Activated CD4-positive, alpha-beta T cell treated with anti-CD3 and anti-CD28 coated beads, Interleukin-2, amount 10 ng/mL, durations not matched to agents 7 days and 5 days (primary cell): Measurements from ENCODE around the gene CRYBG1. TPM values are rescaled to one million over a fixed set of nuclear protein-coding genes. Genes with fewer than 3 reads are reported as not detected.

Source experiments
- CTCF ChIA-PET: fragments of 350-600 bp; sonication (Branson Sonifier 250); formaldehyde crosslinking; loops from one replicate; lab custom pipeline; 2021; ENCODE audit warnings: antibody characterized with exemption; lab: Charles Lee
- POLR2A ChIA-PET: fragments of 350-600 bp; sonication (Branson Sonifier 250); formaldehyde crosslinking; loops from one replicate; lab custom pipeline; 2021; ENCODE audit warnings: antibody characterized with exemption; lab: Charles Lee
- DNase-seq: peaks from one replicate; pipeline ENCODE4 v3.0.0-alpha.2; 2020
- H3K27ac Mint-ChIP-seq: one replicate; pipeline ENCODE4 v1.8.0; 2021; ENCODE audit warnings: mild to moderate bottlenecking, moderate library complexity, mixed read lengths
- H3K27me3 Mint-ChIP-seq: one replicate; pipeline ENCODE4 v1.8.0; 2021; ENCODE audit warnings: mixed read lengths
- H3K36me3 Mint-ChIP-seq: one replicate; pipeline ENCODE4 v1.8.0; 2021; ENCODE audit warnings: low read depth, mixed read lengths
- H3K4me1 Mint-ChIP-seq: one replicate; pipeline ENCODE4 v1.8.0; 2021; ENCODE audit warnings: mixed read lengths
- H3K4me3 Mint-ChIP-seq: one replicate; pipeline ENCODE4 v1.8.0; 2021; ENCODE audit warnings: mild to moderate bottlenecking, moderate library complexity, mixed read lengths
- H3K9me3 Mint-ChIP-seq: one replicate; pipeline ENCODE4 v1.8.0; 2021; ENCODE audit warnings: mixed read lengths
- total RNA-seq, 2 experiments: library from RNA; stranded (reverse); gene quantifications; one replicate each; pipeline ENCODE4 v1.2.3, GENCODE V29; 2021

CRYBG1 gene
- total RNA-seq, 2 experiments from 2014 or later: 41.1 to 46.8 TPM

GRCh38 chr6:106614592-106615257 is 254.2 kb downstream of the CRYBG1 start:
- H3K4me3 Mint-ChIP-seq: no peak overlapping the region
- peak overlapping the region; percentile 63 for H3K27ac Mint-ChIP-seq
- POLR2A ChIA-PET: interaction anchor here (0.6 kb wide), 1 partner anchor 40 kb away, joined by 3 read pairs; no protein-coding TSS in a partner anchor
- no peak for DNase-seq
- peaks cover 37% of the 10 kb centered on the region for H3K36me3 Mint-ChIP-seq
- no peaks in the 10 kb centered on the region for H3K9me3 Mint-ChIP-seq
- H3K4me1 Mint-ChIP-seq: peaks cover 41% of the 10 kb centered on the region
- H3K27me3 Mint-ChIP-seq: no peaks in the 10 kb centered on the region
- CTCF ChIA-PET: no interaction called here

GRCh38 chr6:106617302-106617701 is 256.8 kb downstream of the CRYBG1 start:
- DNase-seq: no peak
- peaks cover 38% of the 10 kb centered on the region for H3K36me3 Mint-ChIP-seq
- H3K9me3 Mint-ChIP-seq: no peaks in the 10 kb centered on the region
- H3K4me1 Mint-ChIP-seq: peaks cover 40% of the 10 kb centered on the region
- H3K4me3 Mint-ChIP-seq: no peak overlapping the region
- no peaks in the 10 kb centered on the region for H3K27me3 Mint-ChIP-seq
- ChIA-PET POLR2A (no interaction called here), CTCF (interaction anchor here (1.3 kb wide), 1 partner anchor 362 kb away, joined by 3 read pairs; no protein-coding TSS in a partner anchor)
- no peak overlapping the region for H3K27ac Mint-ChIP-seq

DNA sequence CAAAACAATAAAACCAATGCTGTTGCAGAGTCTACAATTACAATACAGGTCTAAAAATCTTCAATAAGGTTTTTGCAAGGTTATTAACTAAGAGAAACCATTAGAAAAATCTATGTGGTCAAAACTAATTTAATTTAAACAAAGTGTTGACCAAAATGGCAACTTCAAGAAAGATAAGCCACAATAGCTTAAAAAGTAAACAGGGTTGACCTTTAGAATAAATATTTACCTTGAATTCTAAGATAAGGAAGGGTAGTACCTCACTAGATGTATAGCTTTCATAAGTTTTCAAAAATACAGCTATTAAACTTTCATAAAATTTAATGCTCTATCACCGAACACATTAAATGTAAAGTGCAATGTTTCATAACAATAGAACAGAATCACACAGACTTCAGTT is 257.3 kb downstream of the CRYBG1 start:
- CTCF ChIA-PET: interaction anchor here (1.3 kb wide), 1 partner anchor 361 kb away, joined by 3 read pairs; no protein-coding TSS in a partner anchor
- Mint-ChIP-seq H3K36me3 (peaks cover 40% of the 10 kb centered on the region), H3K4me3 (no peak overlapping the region), H3K4me1 (peaks cover 34% of the 10 kb centered on the region), H3K9me3 (peaks cover under 1% of the 10 kb centered on the region), H3K27me3 (no peaks in the 10 kb centered on the region), H3K27ac (no peak overlapping the region)
- POLR2A ChIA-PET: interaction anchor here (0.6 kb wide), 1 partner anchor 196 kb away, joined by 4 read pairs; no protein-coding TSS in a partner anchor
- DNase-seq: no peak

DNA sequence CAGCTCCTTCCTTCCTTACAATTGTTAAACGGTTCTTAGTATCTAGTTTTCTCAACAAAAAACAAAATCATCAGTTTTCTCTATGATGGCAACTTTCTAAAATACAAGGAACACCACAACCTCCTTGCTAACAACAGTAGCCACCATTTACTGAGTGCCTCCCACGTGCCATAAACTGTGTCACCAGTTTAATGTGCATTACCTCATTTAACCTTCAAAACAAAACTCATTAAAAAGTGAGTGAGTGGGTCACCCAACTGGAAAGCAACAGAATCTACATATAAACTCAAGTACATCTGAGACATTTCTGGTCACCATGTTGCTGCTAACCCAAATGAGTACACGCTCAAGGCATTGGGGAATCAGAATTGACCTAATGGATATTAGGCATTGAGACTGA is 257.8 kb downstream of the CRYBG1 start:
- peaks cover 43% of the 10 kb centered on the region for H3K36me3 Mint-ChIP-seq
- POLR2A ChIA-PET: interaction anchor here (0.6 kb wide), 1 partner anchor 197 kb away, joined by 4 read pairs; no protein-coding TSS in a partner anchor

GRCh38 chr6:106619223-106619622 is 258.7 kb downstream of the CRYBG1 start:
- Mint-ChIP-seq H3K27ac (no peak overlapping the region), H3K4me3 (no peak overlapping the region), H3K36me3 (peaks cover 38% of the 10 kb centered on the region), H3K9me3 (peaks cover 4% of the 10 kb centered on the region), H3K4me1 (peaks cover 21% of the 10 kb centered on the region), H3K27me3 (no peaks in the 10 kb centered on the region)
- POLR2A ChIA-PET: no interaction called here
- no peak for DNase-seq
- CTCF ChIA-PET: interaction anchor here (1.0 to 1.5 kb wide), 2 partner anchors 10 to 54 kb away, joined by 3 to 4 read pairs; no protein-coding TSS in a partner anchor

More for the DNA sequence above, 257.8 kb downstream of the CRYBG1 start:
- H3K27ac Mint-ChIP-seq: no peak overlapping the region
- CTCF ChIA-PET: interaction anchor here (1.3 kb wide), 1 partner anchor 361 kb away, joined by 3 read pairs; no protein-coding TSS in a partner anchor
- no peak overlapping the region for H3K4me3 Mint-ChIP-seq
- no peak for DNase-seq
- peaks cover 4% of the 10 kb centered on the region for H3K9me3 Mint-ChIP-seq
- H3K27me3 Mint-ChIP-seq: no peaks in the 10 kb centered on the region
- H3K4me1 Mint-ChIP-seq: peaks cover 30% of the 10 kb centered on the region

GRCh38 chr6:106620931-106621672 is 260.6 kb downstream of the CRYBG1 start:
- peaks cover 33% of the 10 kb centered on the region for H3K36me3 Mint-ChIP-seq
- no peak overlapping the region for H3K27ac Mint-ChIP-seq
- no peak for DNase-seq
- ChIA-PET CTCF (interaction anchor here (0.6 to 1.7 kb wide), 5 partner anchors 11 to 1414 kb away, joined by 3 to 5 read pairs (median 3); no protein-coding TSS in a partner anchor), POLR2A (no interaction called here)
- H3K4me3 Mint-ChIP-seq: no peak overlapping the region
- peaks cover 16% of the 10 kb centered on the region for H3K4me1 Mint-ChIP-seq
- no peaks in the 10 kb centered on the region for H3K27me3 Mint-ChIP-seq
- peaks cover 4% of the 10 kb centered on the region for H3K9me3 Mint-ChIP-seq

Other genes with a start within 250 kb of the CRYBG1 start
- gene ATG5, start 35.0 kb upstream of the CRYBG1 start, total RNA-seq: 10 to 100 TPM; 27.4 to 29.3 TPM